KG1 (cell line): ENCODE measurements around the gene NINJ2.

Experiments used
- DNase-seq: peaks from one replicate; lab custom pipeline; 2025; lab: John Stamatoyannopoulos, UW

NINJ2 gene

GRCh38 chr12:613996-614395, 49.2 kb downstream of the NINJ2 start:
- DNase-seq = no peak

- DNase-seq = no peak
Observed at GRCh38 chr12:612886-613285, 50.4 kb downstream of the NINJ2 start.

GRCh38 chr12:612293-612692, 51.0 kb downstream of the NINJ2 start:
- DNase-seq = no peak

- no peak for DNase-seq
Observed at GRCh38 chr12:611721-612120, 51.5 kb downstream of the NINJ2 start.

- no peak for DNase-seq
Observed at GRCh38 chr12:608921-609320, 54.3 kb downstream of the NINJ2 start.

- DNase-seq = no peak
Observed at GRCh38 chr12:608413-608812, 54.8 kb downstream of the NINJ2 start.

GRCh38 chr12:607541-608001, 55.7 kb downstream of the NINJ2 start:
- no peak for DNase-seq

GRCh38 chr12:604956-605355, 58.3 kb downstream of the NINJ2 start:
- no peak for DNase-seq

- DNase-seq = no peak
Observed at GRCh38 chr12:602700-603068, 60.6 kb downstream of the NINJ2 start.

- DNase-seq = no peak
Observed at GRCh38 chr12:601976-602699, 61.1 kb downstream of the NINJ2 start.

- DNase-seq = no peak
Observed at GRCh38 chr12:599756-600155, 63.5 kb downstream of the NINJ2 start.

- DNase-seq = no peak
Observed at GRCh38 chr12:597926-598568, 65.2 kb downstream of the NINJ2 start.

GRCh38 chr12:593396-594270, 69.6 kb downstream of the NINJ2 start:
- no peak for DNase-seq

GRCh38 chr12:592024-592505, 71.2 kb downstream of the NINJ2 start:
- no peak for DNase-seq

- no peak for DNase-seq
Observed at GRCh38 chr12:591167-592023, 71.8 kb downstream of the NINJ2 start.

GRCh38 chr12:590206-590750, 73.0 kb downstream of the NINJ2 start:
- no peak for DNase-seq

- no peak for DNase-seq
Observed at GRCh38 chr12:588646-589045, 74.6 kb downstream of the NINJ2 start.

GRCh38 chr12:588024-588322, 75.3 kb downstream of the NINJ2 start:
- DNase-seq = no peak

- no peak for DNase-seq
Observed at GRCh38 chr12:587132-588023, 75.9 kb downstream of the NINJ2 start.

GRCh38 chr12:586318-587071, 76.8 kb downstream of the NINJ2 start:
- no peak for DNase-seq
